K562 (cell line): ENCODE measurements around the gene NMRK2. TPM values are rescaled to one million over a fixed set of nuclear protein-coding genes. Genes with fewer than 3 reads are reported as not detected.

ENCODE experiments used
- ATAC-seq: fragments of 200-7000 bp; cut with Tn5 transposase; 3 replicates; pipeline ENCODE4 v1.9.1; 2020; ENCODE audit warnings: moderate library complexity
- BruUV-seq: library from RNA; stranded (reverse); fragments of 400-500 nt; replicated peaks from 2 replicates; lab custom pipeline; 2021; lab: Mats Ljungman, UMichigan
- CTCF ChIA-PET: fragments of 300-600 bp; formaldehyde crosslinking; extraction: SDS; loops from one replicate; lab custom pipeline; 2021; ENCODE audit warnings: low intra/inter-chr PET ratio; lab: Yijun Ruan, JAX
- POLR2A ChIA-PET: fragments of 300-600, 350-650 bp; sonication (Branson Sonifier 250); formaldehyde crosslinking; extraction: SDS; loops from one replicate; lab custom pipeline; 2021; ENCODE audit warnings: antibody characterized with exemption, inconsistent platforms; lab: Yijun Ruan, JAX
- DNase-seq, 4 experiments: peaks; one replicate each; pipeline versions ENCODE4 v3.0.0 to v3.0.0-alpha.2; 2011 to 2018; ENCODE audit warnings: low spot score in 3 of 4, mixed read lengths in 3 of 4; ENCODE audit errors: extremely low read depth in 1 of 4
- FAIRE-seq: peaks from 2 replicates; lab custom pipeline; 2011; peaks lifted over from hg19 to GRCh38; lab: Jason Lieb, UNC
- H2AFZ ChIP-seq: 2 replicates; pipeline ENCODE4 v1.6.0; 2011; ENCODE audit warnings: low read depth, low read length, control low read depth, inconsistent platforms
- H3K27ac ChIP-seq: fragments of 200-600 bp; 3 replicates; pipeline ENCODE4 v1.8.0; 2011; ENCODE audit warnings: low read depth, mild to moderate bottlenecking, control low read depth, inconsistent platforms, low read length, moderate library complexity, mixed read lengths; ENCODE audit errors: extremely low read depth
- H3K27me3 ChIP-seq, 2 experiments: fragments of 300-600 bp in 1 of 2; 2 replicates in 1 of 2; 3 replicates in 1 of 2; pipeline versions ENCODE4 v1.6.0 to v1.8.0; 2011; ENCODE audit warnings: inconsistent platforms in 2 of 2, low read length in 2 of 2, mild to moderate bottlenecking in 1 of 2, mixed read lengths in 1 of 2, moderate library complexity in 1 of 2; ENCODE audit not compliant: control insufficient read depth in 2 of 2, insufficient read depth in 2 of 2
- H3K36me3 ChIP-seq: fragments of 300-600 bp; 3 replicates; pipeline ENCODE4 v1.8.0; 2011; ENCODE audit warnings: mild to moderate bottlenecking, low read length, inconsistent platforms; ENCODE audit not compliant: control insufficient read depth, insufficient read depth
- H3K4me1 ChIP-seq, 2 experiments: fragments of 200-600 bp in 1 of 2; replicated peaks in 1 of 2; 2 replicates in 1 of 2; 3 replicates in 1 of 2; pipeline versions ENCODE4 v1.5.1 to v1.8.0; 2011; ENCODE audit warnings: inconsistent platforms in 2 of 2, low read length in 2 of 2, mild to moderate bottlenecking in 1 of 2, mixed read lengths in 1 of 2, moderate library complexity in 1 of 2; ENCODE audit not compliant: control insufficient read depth in 2 of 2, insufficient read depth in 2 of 2
- H3K4me2 ChIP-seq: 2 replicates; pipeline ENCODE4 v1.6.1; 2011; ENCODE audit warnings: low read length, control low read depth, inconsistent platforms, mixed read lengths; ENCODE audit not compliant: insufficient read depth
- H3K4me3 ChIP-seq: fragments of 200-600 bp; sonication (generic), shearing (Covaris generic); 2 replicates; pipeline ENCODE4 v1.5.1; 2016; ENCODE audit warnings: control low read depth, inconsistent platforms
- H3K79me2 ChIP-seq: fragments of 200-600 bp; 3 replicates; pipeline ENCODE4 v1.8.0; 2011; ENCODE audit warnings: low read length, inconsistent platforms; ENCODE audit not compliant: control insufficient read depth, insufficient read depth
- H3K9ac ChIP-seq, 2 experiments: 2 replicates each; pipeline versions ENCODE4 v1.6.0 to v1.6.1; 2011; ENCODE audit warnings: low read depth in 2 of 2, low read length in 2 of 2, control low read depth in 1 of 2, inconsistent platforms in 1 of 2, mild to moderate bottlenecking in 1 of 2, mixed read lengths in 1 of 2; ENCODE audit not compliant: insufficient read depth in 1 of 2
- H3K9me1 ChIP-seq: one replicate; pipeline ENCODE4 v1.6.0; 2011; ENCODE audit warnings: inconsistent platforms, mild to moderate bottlenecking, low read length, moderate library complexity; ENCODE audit not compliant: control insufficient read depth, insufficient read depth
- H3K9me3 ChIP-seq: replicated peaks from 2 replicates; pipeline ENCODE4 v1.5.1; 2011; ENCODE audit warnings: low read depth, low read length, inconsistent platforms; ENCODE audit not compliant: control insufficient read depth, insufficient read depth
- H4K20me1 ChIP-seq: replicated peaks from 2 replicates; pipeline ENCODE4 v1.6.1; 2011; ENCODE audit warnings: low read length, inconsistent platforms, mixed read lengths; ENCODE audit not compliant: control insufficient read depth, insufficient read depth
- DIDO1 ChIP-seq: fragments of 450-650 bp; IDR thresholded peaks from 2 replicates; pipeline ENCODE4 v1.6.1; 2016; ENCODE audit warnings: low read depth, missing biosample characterization, missing genetic modification characterization
- ETV5 ChIP-seq: sonication (generic); formaldehyde crosslinking; IDR thresholded peaks from 2 replicates; pipeline ENCODE4 v1.4.0; 2020; ENCODE audit warnings: low read depth, mild to moderate bottlenecking, missing genetic modification reagents
- HMGXB4 ChIP-seq: sonication (generic); formaldehyde crosslinking; IDR thresholded peaks from 2 replicates; pipeline ENCODE4 v1.8.1; 2023; ENCODE audit warnings: mild to moderate bottlenecking, missing genetic modification reagents
- JUND ChIP-seq, 2 experiments: IDR thresholded peaks; 2 replicates in 1 of 2; 3 replicates in 1 of 2; pipeline ENCODE4 v1.6.1; 2011; ENCODE audit warnings: borderline replicate concordance in 2 of 2, low read depth in 2 of 2, low read length in 2 of 2, improper control_type of control experiment in 1 of 2, missing biosample characterization in 1 of 2, missing genetic modification characterization in 1 of 2, missing genetic modification reagents in 1 of 2
- LARP7 ChIP-seq: fragments of 450-650 bp; IDR thresholded peaks from 2 replicates; pipeline ENCODE4 v1.6.1; 2016
- PML ChIP-seq: IDR thresholded peaks from 2 replicates; pipeline ENCODE4 v1.6.1; 2012; ENCODE audit warnings: low read length, inconsistent platforms
- POLR2A ChIP-seq: fragments of 450-650 bp; conservative IDR thresholded peaks from 2 replicates; pipeline ENCODE4 v1.6.1; 2016
- POLR2AphosphoS5 ChIP-seq: IDR thresholded peaks from 2 replicates; pipeline ENCODE4 v1.6.1; 2011; ENCODE audit warnings: mild to moderate bottlenecking, low read depth, low read length, moderate library complexity; ENCODE audit not compliant: control insufficient read depth, insufficient read depth
- RBM22 ChIP-seq: fragments of 200-400 bp; formaldehyde crosslinking; IDR thresholded peaks from 2 replicates; pipeline ENCODE4 v1.6.1; 2018; ENCODE audit warnings: low read length, low read depth; ENCODE audit not compliant: poor library complexity, severe bottlenecking
- SETDB1 ChIP-seq: IDR thresholded peaks from one replicate; pipeline ENCODE4 v1.6.1; 2012; ENCODE audit warnings: low read length, control low read depth, inconsistent platforms
- SMAD2 ChIP-seq: fragments of 150-350 bp; IDR thresholded peaks from 2 replicates; pipeline ENCODE4 v1.6.1; 2014; ENCODE audit warnings: low read depth, mild to moderate bottlenecking, low read length
- SMC3 ChIP-seq: conservative IDR thresholded peaks from 2 replicates; pipeline ENCODE4 v1.6.1; 2011; ENCODE audit warnings: low read depth, low read length, improper control_type of control experiment; ENCODE audit not compliant: insufficient read depth
- THAP12 ChIP-seq: fragments of 250-450 bp; sonication (Bioruptor Pico); IDR thresholded peaks from 2 replicates; pipeline ENCODE4 v1.9.0; 2021; ENCODE audit warnings: mild to moderate bottlenecking, inconsistent platforms
- ZBTB12 ChIP-seq: fragments of 250-450 bp; sonication (Bioruptor Pico); IDR thresholded peaks from 2 replicates; pipeline ENCODE4 v1.4.0; 2020
- ZFPM2 ChIP-seq: fragments of 250-450 bp; sonication (Bioruptor Pico); IDR thresholded peaks from 2 replicates; pipeline ENCODE4 v1.5.1; 2022; ENCODE audit warnings: mild to moderate bottlenecking
- ZFX ChIP-seq: sonication (generic); formaldehyde crosslinking; IDR thresholded peaks from 2 replicates; pipeline ENCODE4 v1.8.0; 2022; ENCODE audit warnings: mild to moderate bottlenecking, missing genetic modification reagents, moderate library complexity
- ZNF589 ChIP-seq: fragments of 200-800 bp; sonication (Bioruptor generic); IDR thresholded peaks from 2 replicates; pipeline ENCODE4 v1.6.1; 2016; ENCODE audit warnings: low read depth, missing genetic modification characterization, missing compliant biosample characterization
- WGBS: fragments of 100-300 bp; shearing (Covaris generic); methylation state at CpG from one replicate; pipeline ENCODE4 v1.1.6; 2016; ENCODE audit warnings: low coverage, mixed read lengths; ENCODE audit not compliant: insufficient coverage; ENCODE audit errors: missing lambda C conversion rate; 5-methylcytosine and 5-hydroxymethylcytosine counted together
- in situ Hi-C: fragments of 300-500 bp; cut with MboI; formaldehyde crosslinking; loops from 4 replicates; pipeline ENCODE4 v1.15.0; 2018; ENCODE audit warnings: inconsistent platforms, mixed read lengths
- intact Hi-C: fragments of 100-400 bp; cut with micrococcal nuclease; formaldehyde crosslinking; loops from 2 replicates; pipeline ENCODE4 v1.14.2; 2022
- polyA plus RNA-seq, 8 experiments: library from polyadenylated mRNA; depleted of rRNA in 4 of 8; stranded (reverse) in 5 of 8; unstranded in 3 of 8; fragments of >200 nt; fragmentation: Nextera tagmentation in 2 of 8; fragmentation: Illumina TruSeq in 1 of 8; extraction: Ambion mirVana in 2 of 8; extraction: Trizol in 1 of 8; gene quantifications; 2 replicates each; pipeline versions ENCODE4 v1.2.1 to v1.2.3, GENCODE V29; 2011 to 2014; ENCODE audit warnings: inconsistent platforms in 1 of 8, missing spikeins in 1 of 8
- total RNA-seq, 7 experiments: library from RNA; depleted of rRNA in 6 of 7; stranded (reverse); fragments of >200 nt in 6 of 7; fragmentation: Illumina TruSeq in 2 of 7; extraction: Trizol in 2 of 7; gene quantifications; 2 replicates each; pipeline versions ENCODE4 v1.2.1 to v1.2.3, GENCODE V29; 2011 to 2021; ENCODE audit warnings: low replicate concordance in 1 of 7

NMRK2 gene
- total and polyA plus RNA-seq, 9 of the 15 experiments (the other 6 are each of a cell fraction or from before 2014, with no cell fraction given), result not detected

- Histone ChIP-seq H3K36me3 (peaks cover 67% of the 10 kb centered on the region), H3K9me3 (no peaks in the 10 kb centered on the region), H3K4me3 (no peak overlapping the region), H3K4me2 (no peak overlapping the region), H3K9me1 (peaks cover 19% of the 10 kb centered on the region), H3K27me3 (no peaks in the 10 kb centered on the region), H3K27ac (no peak overlapping the region), H2AFZ (no peak overlapping the region), H3K79me2 (peaks cover 44% of the 10 kb centered on the region), H3K4me1 (peaks cover 0 to 47% of the 10 kb centered on the region in 2 experiments; a peak in 2 of 5 replicates), H3K9ac (peak overlapping the region in 1 of 2 experiments; percentile 59; a peak in 2 of 4 replicates), H4K20me1 (peaks cover 57% of the 10 kb centered on the region)
- BruUV-seq, result TSS peak; percentile 41
- CTCF ChIA-PET, result no interaction called here
- FAIRE-seq (no peak), DNase-seq (peak in 1 of 4 experiments; percentile 23), ATAC-seq (peak; percentile 1; the same call in 2 of the 3 replicates)
- intact Hi-C loops (no loop called here), in situ Hi-C loops (no loop called here)
- POLR2A ChIA-PET, result interaction anchor here (0.6 to 9.7 kb wide), 4 partner anchors 7 to 14 kb away, joined by 3 to 215 read pairs (median 26); partner anchors contain the start of genes DAPK3 and EEF2
- WGBS, result 92% methylated on average over 27 of the region's 29 CpGs
- TF ChIP-seq SETDB1 (no peak), JUND (IDR thresholded peaks at IDR 0.05; ENCODE audit: borderline replicate concordance, low read depth, low read length) (no peak), JUND (tag; IDR thresholded peaks at IDR 0.05; ENCODE audit: borderline replicate concordance, low read depth, low read length) (no peak), LARP7 (no peak), RBM22 (peak; percentile 97), ETV5 (CRISPR knock-in tag) (no peak), ZFPM2 (no peak), THAP12 (CRISPR knock-in tag) (peak; percentile 7; the same call in 1 of the 2 replicates), POLR2AphosphoS5 (peak; percentile 66), ZFX (CRISPR knock-in tag) (peak; percentile 7; the same call in 1 of the 2 replicates), PML (0 out of 2 replicates have a peak, but pooled peaks have one; percentile 19), SMC3 (no peak), ZBTB12 (no peak), SMAD2 (no peak), DIDO1 (no peak), ZNF589 (CRISPR knock-in tag) (no peak), POLR2A (peak; percentile 64), HMGXB4 (CRISPR knock-in tag) (peak; percentile 65)
Observed at GRCh38 chr19:3976495-3977241, 43.8 kb downstream of the NMRK2 start.
